ENCODE data around the gene VAMP5. TPM values are rescaled to one million over a fixed set of nuclear protein-coding genes. Genes with fewer than 3 reads are reported as not detected.

VAMP5 gene
- total and polyA plus RNA-seq, 2 of the 8 experiments (the other 6 are each of a cell fraction or from before 2014, with no cell fraction given) = 4.7 to 14.2 TPM

GRCh38 chr2:85597241-85597640 is 13.0 kb downstream of the VAMP5 start (continued):
- TF ChIP-seq EGR1 (IDR thresholded peaks at IDR 0.05; ENCODE audit: borderline replicate concordance, low read depth, low read length) = no peak
- TF ChIP-seq, protein P1, sequence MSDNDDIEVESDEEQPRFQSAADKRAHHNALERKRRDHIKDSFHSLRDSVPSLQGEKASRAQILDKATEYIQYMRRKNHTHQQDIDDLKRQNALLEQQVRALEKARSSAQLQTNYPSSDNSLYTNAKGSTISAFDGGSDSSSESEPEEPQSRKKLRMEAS (IDR thresholded peaks at IDR 0.05) = no peak
- no peak for TF ChIP-seq SP4 (IDR thresholded peaks at IDR 0.05; ENCODE audit: low read length)
- TF ChIP-seq BRCA1 (IDR thresholded peaks at IDR 0.05; ENCODE audit: low read depth, low read length) = no peak
- no peak for TF ChIP-seq ZNF274 (IDR thresholded peaks at IDR 0.05; ENCODE audit: borderline replicate concordance, extremely low read depth, low read length)
- no peak for TF ChIP-seq TBP (IDR thresholded peaks at IDR 0.05; ENCODE audit: low read depth, low read length)
- no peak for TF ChIP-seq SAP30 (IDR thresholded peaks at IDR 0.05; ENCODE audit: insufficient read depth, insufficient replicate concordance, low read length)
- TF ChIP-seq CHD2 (IDR thresholded peaks at IDR 0.05; ENCODE audit: low read length) = no peak
- no peak for TF ChIP-seq HDAC2 (IDR thresholded peaks at IDR 0.05; ENCODE audit: borderline replicate concordance in 1 of 2, low read depth in 2 of 2, low read length in 2 of 2)

Measured in H1 (cell line).